Ovary (tissue), 3 donors: ENCODE measurements around the gene PFN2.

Source experiments
- EP300 ChIP-seq: sonication (generic); formaldehyde crosslinking; IDR thresholded peaks from one replicate; pipeline ENCODE4 v1.6.1; 2017; ENCODE audit warnings: antibody characterized with exemption
- TF ChIP-seq, protein P1 (sequence below), 3 donors: fragments of 450-650 bp in 2 of 3; fragments of 200-600 bp in 1 of 3; IDR thresholded peaks; one replicate each; pipeline versions ENCODE4 v1.5.1 to v1.8.0; 2016 to 2022; ENCODE audit warnings: antibody characterized with exemption in 3 of 3, mild to moderate bottlenecking in 1 of 3
- donor health status: DM: no; HTN: no; CAD: no.

- TF ChIP-seq, protein P1, sequence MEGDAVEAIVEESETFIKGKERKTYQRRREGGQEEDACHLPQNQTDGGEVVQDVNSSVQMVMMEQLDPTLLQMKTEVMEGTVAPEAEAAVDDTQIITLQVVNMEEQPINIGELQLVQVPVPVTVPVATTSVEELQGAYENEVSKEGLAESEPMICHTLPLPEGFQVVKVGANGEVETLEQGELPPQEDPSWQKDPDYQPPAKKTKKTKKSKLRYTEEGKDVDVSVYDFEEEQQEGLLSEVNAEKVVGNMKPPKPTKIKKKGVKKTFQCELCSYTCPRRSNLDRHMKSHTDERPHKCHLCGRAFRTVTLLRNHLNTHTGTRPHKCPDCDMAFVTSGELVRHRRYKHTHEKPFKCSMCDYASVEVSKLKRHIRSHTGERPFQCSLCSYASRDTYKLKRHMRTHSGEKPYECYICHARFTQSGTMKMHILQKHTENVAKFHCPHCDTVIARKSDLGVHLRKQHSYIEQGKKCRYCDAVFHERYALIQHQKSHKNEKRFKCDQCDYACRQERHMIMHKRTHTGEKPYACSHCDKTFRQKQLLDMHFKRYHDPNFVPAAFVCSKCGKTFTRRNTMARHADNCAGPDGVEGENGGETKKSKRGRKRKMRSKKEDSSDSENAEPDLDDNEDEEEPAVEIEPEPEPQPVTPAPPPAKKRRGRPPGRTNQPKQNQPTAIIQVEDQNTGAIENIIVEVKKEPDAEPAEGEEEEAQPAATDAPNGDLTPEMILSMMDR (IDR thresholded peaks at IDR 0.05), result no peak
- TF ChIP-seq EP300, result no peak
Observed at GRCh38 chr3:149959443-149959842, 11.3 kb downstream of the PFN2 start.
